Neural cell (in vitro differentiated cells): ENCODE results near the gene ADORA2A. TPM values are rescaled to one million over a fixed set of nuclear protein-coding genes. Genes with fewer than 3 reads are reported as not detected.

Experiments
- H2AFZ ChIP-seq: fragments of 200-600, 300-800 bp; sonication (generic), shearing (Covaris generic); 2 replicates; pipeline ENCODE4 v1.6.0; 2014; ENCODE audit warnings: low read depth, mild to moderate bottlenecking, antibody characterized with exemption, low read length, moderate library complexity
- H3F3A ChIP-seq: fragments of 200-600 bp; shearing (Covaris generic); 2 replicates; pipeline ENCODE4 v1.6.1; 2016; ENCODE audit warnings: mild to moderate bottlenecking, moderate library complexity, mixed read lengths, antibody characterized with exemption, low read length; ENCODE audit not compliant: insufficient read depth, poor library complexity, severe bottlenecking
- H3K27ac ChIP-seq: fragments of 200-600, 300-800 bp; sonication (generic), shearing (Covaris generic); 2 replicates; pipeline ENCODE4 v1.5.1; 2014; ENCODE audit warnings: mild to moderate bottlenecking, low read length, moderate library complexity
- H3K27me3 ChIP-seq: fragments of 300-800, 200-600 bp; sonication (generic), shearing (Covaris generic); 2 replicates; pipeline ENCODE4 v1.6.0; 2014; ENCODE audit warnings: mild to moderate bottlenecking, low read depth, low read length, moderate library complexity; ENCODE audit not compliant: insufficient read depth
- H3K36me3 ChIP-seq: fragments of 300-800, 200-600 bp; sonication (generic), shearing (Covaris generic); 2 replicates; pipeline ENCODE4 v1.5.1; 2014; ENCODE audit warnings: mild to moderate bottlenecking, antibody characterized with exemption, low read length, moderate library complexity; ENCODE audit not compliant: insufficient read depth
- H3K4me2 ChIP-seq: fragments of 300-800, 200-600 bp; sonication (generic), shearing (Covaris generic); 2 replicates; pipeline ENCODE4 v1.6.0; 2014; ENCODE audit warnings: mild to moderate bottlenecking, low read length
- H3K4me3 ChIP-seq: fragments of 300-800, 200-600 bp; sonication (generic), shearing (Covaris generic); 2 replicates; pipeline ENCODE4 v1.5.1; 2014; ENCODE audit warnings: mild to moderate bottlenecking, low read length, moderate library complexity
- H3K79me2 ChIP-seq: fragments of 200-600 bp; shearing (Covaris generic); replicated peaks from 2 replicates; pipeline ENCODE4 v1.6.0; 2014; ENCODE audit warnings: mild to moderate bottlenecking, low read length, moderate library complexity; ENCODE audit not compliant: insufficient read depth
- H3K9ac ChIP-seq: fragments of 300-800, 200-600 bp; sonication (generic), shearing (Covaris generic); 2 replicates; pipeline ENCODE4 v1.6.1; 2016; ENCODE audit warnings: mild to moderate bottlenecking, low read length, mixed read lengths
- H3K9me2 ChIP-seq: fragments of 200-600 bp; shearing (Covaris generic); 2 replicates; pipeline ENCODE4 v1.6.1; 2016; ENCODE audit warnings: mild to moderate bottlenecking, low read length, mixed read lengths; ENCODE audit not compliant: insufficient read depth
- H3K9me3 ChIP-seq: fragments of 200-600, 300-800 bp; sonication (generic), shearing (Covaris generic); 2 replicates; pipeline ENCODE4 v1.6.1; 2016; ENCODE audit warnings: mild to moderate bottlenecking, mixed run types, low read length, moderate library complexity, mixed read lengths
- H4K20me1 ChIP-seq: fragments of 200-600 bp; shearing (Covaris generic); 2 replicates; pipeline ENCODE4 v1.6.1; 2016; ENCODE audit warnings: mild to moderate bottlenecking, mixed run types; ENCODE audit not compliant: insufficient read depth
- CTCF ChIP-seq: fragments of 450-650 bp; IDR thresholded peaks from 2 replicates; pipeline ENCODE4 v1.5.1; 2014; ENCODE audit warnings: antibody characterized with exemption, mild to moderate bottlenecking, moderate library complexity; ENCODE audit not compliant: poor library complexity, severe bottlenecking
- EP300 ChIP-seq: fragments of 450-650 bp; conservative IDR thresholded peaks from 2 replicates; pipeline ENCODE4 v1.6.1; 2014; ENCODE audit warnings: antibody characterized with exemption, mild to moderate bottlenecking, moderate library complexity; ENCODE audit not compliant: poor library complexity, severe bottlenecking
- EZH2 ChIP-seq: fragments of 200-600, 300-800 bp; shearing (Covaris generic), sonication (generic); IDR thresholded peaks from 2 replicates; pipeline ENCODE4 v1.6.1; 2014; ENCODE audit warnings: antibody characterized with exemption, low read length, borderline replicate concordance, mild to moderate bottlenecking; ENCODE audit not compliant: insufficient read depth, poor library complexity, severe bottlenecking
- MXI1 ChIP-seq: fragments of 450-650 bp; conservative IDR thresholded peaks from 2 replicates; pipeline ENCODE4 v1.6.1; 2014; ENCODE audit warnings: antibody characterized with exemption, mild to moderate bottlenecking; ENCODE audit not compliant: poor library complexity, severe bottlenecking
- POLR2AphosphoS5 ChIP-seq: IDR thresholded peaks from 2 replicates; pipeline ENCODE4 v1.6.1; 2012
- RAD21 ChIP-seq: fragments of 450-650 bp; conservative IDR thresholded peaks from 2 replicates; pipeline ENCODE4 v1.6.1; 2014; ENCODE audit warnings: antibody characterized with exemption, mild to moderate bottlenecking, moderate library complexity
- REST ChIP-seq: IDR thresholded peaks from 2 replicates; pipeline ENCODE4 v1.6.1; 2012; ENCODE audit warnings: borderline replicate concordance
- SMC3 ChIP-seq: fragments of 450-650 bp; conservative IDR thresholded peaks from 2 replicates; pipeline ENCODE4 v1.6.1; 2014; ENCODE audit warnings: antibody characterized with exemption, mild to moderate bottlenecking, moderate library complexity; ENCODE audit not compliant: poor library complexity
- TAF1 ChIP-seq: IDR thresholded peaks from 2 replicates; pipeline ENCODE4 v1.6.1; 2012; ENCODE audit warnings: low read depth
- polyA plus RNA-seq: library from polyadenylated mRNA; depleted of rRNA; stranded (reverse); fragments of >200 nt; gene quantifications from 2 replicates; pipeline ENCODE4 v1.2.3, GENCODE V29; 2014

The ADORA2A gene
- polyA plus RNA-seq, 1 donor from 2014 or later = 2.9 TPM

- no peaks in the 10 kb centered on the region for H4K20me1 ChIP-seq
- no peak overlapping the region for H3K4me2 ChIP-seq
- H3F3A ChIP-seq = no peaks in the 10 kb centered on the region
- H3K27ac ChIP-seq = no peak overlapping the region
- TF ChIP-seq MXI1 (no peak), CTCF (no peak), TAF1 (no peak), EP300 (no peak), REST (no peak), EZH2 (no peak), POLR2AphosphoS5 (no peak), RAD21 (no peak), SMC3 (no peak)
- H3K4me3 ChIP-seq = no peak overlapping the region
- no peaks in the 10 kb centered on the region for H3K9me3 ChIP-seq
- H2AFZ ChIP-seq = no peak overlapping the region
- H3K36me3 ChIP-seq = no peaks in the 10 kb centered on the region
- no peaks in the 10 kb centered on the region for H3K79me2 ChIP-seq
- H3K9ac ChIP-seq = no peak overlapping the region
- no peaks in the 10 kb centered on the region for H3K27me3 ChIP-seq
- no peaks in the 10 kb centered on the region for H3K9me2 ChIP-seq
Observed at GRCh38 chr22:24393012-24393559, 34.3 kb upstream of the ADORA2A start.

- TF ChIP-seq REST (no peak), RAD21 (no peak), CTCF (no peak), MXI1 (no peak), SMC3 (no peak), POLR2AphosphoS5 (no peak), EP300 (no peak), EZH2 (no peak), TAF1 (no peak)
- H3K9me2 ChIP-seq = no peaks in the 10 kb centered on the region
- H3K27ac ChIP-seq = no peak overlapping the region
- H3K36me3 ChIP-seq = no peaks in the 10 kb centered on the region
- H3K27me3 ChIP-seq = no peaks in the 10 kb centered on the region
- H3K4me3 ChIP-seq = no peak overlapping the region
- no peak overlapping the region for H2AFZ ChIP-seq
- H3F3A ChIP-seq = no peaks in the 10 kb centered on the region
- no peak overlapping the region for H3K4me2 ChIP-seq
- H3K9me3 ChIP-seq = no peaks in the 10 kb centered on the region
- no peaks in the 10 kb centered on the region for H3K79me2 ChIP-seq
- H4K20me1 ChIP-seq = no peaks in the 10 kb centered on the region
- no peak overlapping the region for H3K9ac ChIP-seq
Observed at GRCh38 chr22:24393848-24394247, 33.6 kb upstream of the ADORA2A start.
